COLO668 (cell line): ENCODE results near the gene PATJ.
"Not testable (repeated sequence)": the region's sequence is repeated elsewhere in the genome, so short reads cannot be mapped to it uniquely, and the experiment has no call there.

Source experiments
- DNase-seq: peaks from one replicate; lab custom pipeline; 2025; ENCODE audit not compliant: unreplicated experiment; lab: John Stamatoyannopoulos, UW

The PATJ gene

DNA sequence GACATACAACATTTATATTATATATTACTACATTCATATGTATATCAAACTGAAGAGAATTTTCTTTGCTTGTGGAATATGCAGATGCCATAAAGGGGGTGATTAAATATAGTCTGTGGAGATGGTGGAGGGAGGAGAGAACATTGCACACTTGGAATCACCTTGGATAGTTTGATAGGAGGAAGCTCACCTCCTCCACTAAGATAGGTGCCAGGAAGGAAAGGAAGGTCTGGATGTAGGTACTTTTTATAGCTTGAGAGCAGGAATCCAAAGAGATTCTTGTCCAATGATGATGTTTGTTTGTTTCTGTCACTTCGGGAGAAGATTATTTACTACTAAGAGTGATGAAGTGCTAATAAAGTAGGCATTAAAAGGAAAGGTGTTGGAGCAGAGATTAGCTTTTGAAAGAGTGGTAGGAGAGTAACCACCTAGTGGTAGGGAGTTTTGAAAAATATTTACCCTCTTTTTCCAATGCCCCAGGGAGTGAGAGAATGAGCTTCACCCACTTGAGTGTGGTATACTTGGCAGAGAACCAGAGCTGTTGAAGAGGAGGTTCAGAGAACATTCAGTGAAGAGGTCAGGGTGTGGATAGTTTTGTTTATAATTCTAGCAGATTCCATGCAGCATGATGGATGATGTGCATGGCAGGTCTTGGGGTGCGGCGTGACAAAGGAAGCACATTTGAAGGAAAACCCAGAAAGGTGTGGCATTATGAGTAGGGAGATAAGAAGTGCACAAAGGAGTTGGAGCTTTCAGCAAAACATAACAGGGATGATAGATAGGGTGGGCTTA lies 145.0 kb downstream of the PATJ start:
- peak; percentile 48 for DNase-seq

DNA sequence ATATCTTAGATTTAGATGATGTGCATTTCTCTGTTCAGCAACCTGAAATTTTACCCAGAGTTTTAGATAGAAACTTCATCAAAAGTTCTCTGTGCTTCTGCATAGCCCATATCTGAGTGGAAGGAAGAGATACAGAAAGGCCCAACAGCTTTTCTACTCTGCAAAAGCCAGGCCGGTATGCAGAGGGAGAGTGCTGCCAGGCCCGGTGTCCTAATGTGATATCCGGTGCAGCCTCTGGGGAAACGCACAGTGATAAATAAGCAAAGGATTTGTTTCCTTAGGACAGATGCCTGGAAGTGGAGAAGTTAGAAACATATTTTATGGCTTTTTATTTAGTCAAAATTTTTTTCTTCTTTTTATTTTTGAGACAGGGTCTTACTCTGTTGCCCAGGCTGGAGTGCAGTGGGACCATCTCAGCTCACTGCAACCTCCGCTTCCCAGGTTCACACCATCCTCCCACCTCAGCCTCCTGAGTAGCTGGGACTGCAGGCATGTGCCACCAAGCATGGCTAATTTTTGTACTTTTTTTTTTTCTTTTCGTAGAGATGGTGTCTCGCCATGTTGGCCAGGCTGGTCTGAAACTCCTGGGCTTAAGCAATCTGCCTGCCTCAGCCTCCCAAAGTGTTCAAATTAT lies 145.8 kb downstream of the PATJ start:
- no peak for DNase-seq

- no peak for DNase-seq
Observed at GRCh38 chr1:61888808-61889207, 146.5 kb downstream of the PATJ start.

- not testable (repeated sequence) for DNase-seq
Observed at GRCh38 chr1:61890435-61890834, 148.2 kb downstream of the PATJ start.

DNA sequence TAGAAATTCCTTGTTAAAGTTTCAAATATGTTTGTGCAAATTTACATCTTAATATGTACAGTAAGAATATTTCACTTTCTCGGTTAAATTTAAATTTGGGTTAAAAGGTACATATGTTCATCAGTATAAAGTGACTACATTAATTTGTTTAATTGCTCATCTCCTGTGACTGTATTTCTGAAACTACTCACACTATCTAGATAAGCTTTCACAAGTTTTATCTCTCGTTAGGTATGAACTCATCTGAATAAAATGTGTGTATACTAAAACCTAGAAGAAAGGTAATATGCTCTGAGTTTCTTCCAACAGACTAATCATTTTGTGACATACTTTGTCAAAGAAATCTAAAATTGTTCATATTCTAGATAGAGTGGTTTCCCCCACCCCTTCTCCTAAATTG lies 150.7 kb downstream of the PATJ start:
- DNase-seq, result no peak

DNA sequence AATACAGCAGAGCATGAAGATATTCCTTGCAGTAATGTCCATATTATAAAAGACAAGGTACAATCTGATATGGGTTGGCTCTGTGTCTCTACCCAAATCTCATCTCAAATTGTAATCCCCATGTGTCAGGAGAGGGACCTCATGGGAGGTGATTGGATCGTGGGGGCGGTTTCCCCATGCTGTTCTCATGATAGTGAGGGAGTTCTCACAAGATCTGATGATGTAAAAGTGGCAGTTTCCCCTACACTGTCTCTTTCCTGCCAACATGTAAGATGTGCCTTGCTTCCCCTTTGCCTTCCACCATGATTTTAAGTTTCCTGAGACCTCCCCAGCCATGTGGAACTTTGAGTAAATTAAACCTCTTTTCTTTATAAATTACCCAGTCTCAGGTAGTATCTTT lies 152.0 kb downstream of the PATJ start:
- not testable (repeated sequence) for DNase-seq

DNA sequence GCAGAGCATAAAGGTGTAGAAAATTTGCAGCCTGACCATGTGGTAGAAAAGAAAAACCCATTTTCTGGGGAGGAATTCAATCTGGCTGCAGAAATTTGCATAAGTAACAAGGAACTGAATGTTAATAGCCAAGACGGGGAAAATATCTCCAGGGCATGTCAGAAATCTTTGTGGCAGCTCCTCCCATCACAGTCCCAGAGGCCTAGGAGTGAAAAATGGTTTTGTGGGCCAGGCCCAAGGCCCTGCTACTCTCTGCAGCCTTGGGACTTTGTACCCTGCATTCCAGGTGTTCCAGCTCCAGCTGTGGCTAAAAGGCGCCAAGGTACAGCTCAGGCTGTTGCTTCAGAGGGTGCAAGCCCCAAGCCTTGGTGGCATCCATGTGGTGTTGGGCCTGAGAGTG lies 152.9 kb downstream of the PATJ start:
- no peak for DNase-seq

DNA sequence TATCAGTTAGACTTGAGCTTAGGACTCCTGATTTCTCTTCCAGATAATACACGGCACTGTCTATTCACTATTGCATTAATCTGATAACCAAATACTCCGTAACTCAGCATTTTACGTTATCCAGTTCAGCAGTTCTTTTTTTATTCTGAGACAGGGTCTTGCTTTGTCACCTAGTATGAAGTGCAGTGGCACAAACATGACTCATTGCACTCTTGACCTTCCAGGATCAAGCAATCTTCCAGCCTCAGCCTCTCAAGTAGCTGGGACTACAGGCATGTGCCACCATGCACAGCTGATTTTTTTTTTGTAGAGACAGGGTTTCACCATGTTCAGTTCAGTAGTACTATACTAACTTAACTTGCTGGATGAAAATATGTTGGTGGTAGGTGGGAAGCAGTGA lies 156.4 kb downstream of the PATJ start:
- DNase-seq, result no peak

DNA sequence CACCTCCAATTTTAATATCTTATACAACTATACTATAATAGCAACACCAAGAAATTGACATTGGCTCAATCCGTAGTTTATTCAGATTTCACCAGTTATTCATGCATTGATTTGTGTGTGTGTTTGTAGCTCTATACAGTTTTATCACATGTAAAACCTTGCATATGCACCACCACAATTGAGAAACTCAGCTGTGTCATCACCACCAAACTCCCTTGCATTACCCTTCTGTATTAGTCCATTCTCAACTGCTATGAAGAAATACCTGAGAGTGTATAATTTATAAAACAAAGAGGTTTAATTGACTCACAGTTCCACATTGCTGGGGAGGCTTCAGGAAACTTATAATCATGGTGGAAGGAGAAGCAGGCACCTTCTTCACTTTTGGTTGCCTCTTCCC lies 162.1 kb downstream of the PATJ start:
- DNase-seq, result no peak

- DNase-seq, result no peak
Observed at GRCh38 chr1:61907102-61907501, 164.8 kb downstream of the PATJ start.

DNA sequence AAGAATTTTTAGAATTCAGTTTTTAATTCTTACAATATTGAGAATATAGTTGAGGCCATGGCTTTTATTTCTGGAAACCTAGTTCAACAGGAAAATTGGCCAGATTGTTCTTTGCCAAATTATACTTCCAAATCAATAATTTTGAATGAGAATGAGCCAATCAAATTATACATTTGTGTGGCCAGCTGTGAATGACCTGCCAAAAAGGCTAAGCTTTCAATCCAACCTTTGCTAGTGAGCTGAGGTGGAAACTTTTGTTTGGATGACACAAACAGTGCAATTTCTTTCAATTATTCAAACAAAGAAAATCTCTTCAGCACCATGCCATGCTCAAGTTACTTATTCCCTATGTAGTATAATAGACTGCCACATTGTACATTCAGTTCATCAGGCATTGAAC lies 167.8 kb downstream of the PATJ start:
- no peak for DNase-seq

- DNase-seq, result no peak
Observed at GRCh38 chr1:61914823-61915482, 172.7 kb downstream of the PATJ start.

- DNase-seq, result no peak
Observed at GRCh38 chr1:61921435-61921834, 179.2 kb downstream of the PATJ start.

DNA sequence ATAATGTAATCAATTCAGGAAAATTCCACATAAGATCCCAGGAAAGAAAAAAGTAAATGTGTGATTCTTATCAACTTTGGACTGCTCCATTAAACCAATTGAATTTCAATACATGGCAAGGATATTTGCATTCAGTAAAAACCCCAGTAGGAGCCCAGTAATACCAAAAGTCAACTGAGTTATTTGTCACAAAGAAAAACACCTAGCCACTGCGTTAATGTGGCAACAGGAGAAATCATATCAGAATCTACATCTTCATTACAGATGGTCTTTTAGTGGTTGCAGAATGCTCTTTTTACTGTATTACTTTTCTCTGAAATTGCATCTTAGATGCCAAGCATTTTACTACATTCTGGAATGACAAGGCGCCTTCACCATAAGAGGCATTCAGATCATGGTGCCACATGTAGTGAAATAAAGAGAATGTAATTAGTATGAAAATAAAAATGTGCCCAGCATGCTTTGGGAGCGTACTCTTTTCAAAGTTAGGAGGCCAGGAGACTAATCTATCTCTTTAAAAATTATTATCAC lies 180.7 kb downstream of the PATJ start:
- DNase-seq, result no peak

- DNase-seq, result no peak
Observed at GRCh38 chr1:61925591-61926298, 183.5 kb downstream of the PATJ start.

DNA sequence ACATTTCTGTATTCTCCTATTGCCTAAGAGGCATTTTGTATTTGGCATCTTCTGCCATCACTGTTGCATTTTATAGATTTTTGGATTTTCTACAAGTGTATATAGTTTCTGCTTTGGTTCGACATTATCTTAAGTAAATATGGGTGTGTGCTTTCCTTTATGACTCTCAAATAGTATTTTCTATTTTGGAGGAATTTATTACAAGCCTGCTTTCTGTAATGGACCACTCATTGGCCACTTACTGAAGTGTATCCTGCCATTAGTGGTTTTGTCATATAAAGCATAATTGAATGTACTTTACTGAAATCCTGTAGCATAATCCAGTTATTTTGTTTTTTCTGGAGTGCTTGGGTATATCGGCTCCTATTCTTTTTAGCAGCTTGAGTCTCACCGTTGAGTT lies 184.3 kb downstream of the PATJ start:
- DNase-seq, result no peak

GRCh38 chr1:61930116-61930645 lies 187.9 kb downstream of the PATJ start:
- no peak for DNase-seq

GRCh38 chr1:61931587-61932279 lies 189.5 kb downstream of the PATJ start:
- no peak for DNase-seq

- DNase-seq, result no peak
Observed at GRCh38 chr1:61935516-61935915, 193.2 kb downstream of the PATJ start.

DNA sequence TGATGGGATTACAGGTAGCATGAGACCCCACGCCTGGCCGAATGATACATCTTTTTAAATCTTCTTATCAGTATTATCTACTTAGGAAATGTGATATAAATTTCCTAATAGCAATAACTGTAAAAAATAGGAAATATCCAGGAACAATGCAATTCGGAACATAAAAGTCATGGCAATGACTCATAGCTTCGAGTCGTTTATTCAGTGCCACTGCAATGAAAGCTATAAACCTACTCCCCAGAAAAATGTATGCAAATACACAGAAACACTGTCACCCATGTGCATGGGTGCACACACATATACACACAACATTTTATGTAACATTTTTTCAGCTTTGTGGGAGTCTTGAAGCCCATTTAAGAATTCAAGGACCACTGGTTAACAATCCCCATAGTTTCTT lies 194.6 kb downstream of the PATJ start:
- no peak for DNase-seq

GRCh38 chr1:61941794-61942193 lies 199.5 kb downstream of the PATJ start:
- DNase-seq, result no peak
